Keratinocyte (primary cell): Measurements from ENCODE around the gene TTN. TPM values are rescaled to one million over a fixed set of nuclear protein-coding genes. Genes with fewer than 3 reads are reported as not detected.

Source experiments
- DNase-seq: peaks from one replicate; pipeline ENCODE4 v3.0.0-alpha.2; 2011; ENCODE audit warnings: low read depth, missing footprints, low spot score
- FAIRE-seq: peaks from 2 replicates; lab custom pipeline; 2011; peaks lifted over from hg19 to GRCh38; lab: Jason Lieb, UNC
- H2AFZ ChIP-seq: 2 replicates; pipeline ENCODE4 v1.6.0; 2012; ENCODE audit warnings: low read length, control low read depth, inconsistent platforms; ENCODE audit not compliant: control insufficient read depth
- H3K27ac ChIP-seq: 2 replicates; pipeline ENCODE4 v1.5.1; 2011; ENCODE audit warnings: low read length; ENCODE audit not compliant: control insufficient read depth, insufficient read depth
- H3K27me3 ChIP-seq: 3 replicates; pipeline ENCODE4 v1.6.0; 2011; ENCODE audit warnings: low read length; ENCODE audit not compliant: control insufficient read depth, insufficient read depth; ENCODE audit errors: extremely low read depth
- H3K36me3 ChIP-seq, 2 experiments: 2 replicates in 1 of 2; 3 replicates in 1 of 2; pipeline ENCODE4 v1.5.1; 2011; ENCODE audit warnings: low read length in 2 of 2, mild to moderate bottlenecking in 1 of 2; ENCODE audit not compliant: control insufficient read depth in 2 of 2, insufficient read depth in 2 of 2; ENCODE audit errors: extremely low read depth in 1 of 2
- H3K4me1 ChIP-seq: 3 replicates; pipeline ENCODE4 v1.5.1; 2011; ENCODE audit warnings: low read length; ENCODE audit not compliant: control insufficient read depth, insufficient read depth; ENCODE audit errors: extremely low read depth
- H3K4me2 ChIP-seq: 3 replicates; pipeline ENCODE4 v1.6.0; 2011; ENCODE audit warnings: low read depth, low read length; ENCODE audit not compliant: control insufficient read depth, insufficient read depth; ENCODE audit errors: extremely low read depth
- H3K4me3 ChIP-seq, 3 experiments: fragments of 200-600 bp in 1 of 3; sonication (generic) in 1 of 3; 2 replicates in 2 of 3; 3 replicates in 1 of 3; pipeline ENCODE4 v1.5.1; 2011 to 2016; ENCODE audit warnings: low read length in 3 of 3, mild to moderate bottlenecking in 3 of 3, control low read depth in 2 of 3, inconsistent platforms in 1 of 3, low read depth in 1 of 3, mixed read lengths in 1 of 3, mixed run types in 1 of 3, moderate library complexity in 1 of 3; ENCODE audit not compliant: control insufficient read depth in 2 of 3, insufficient read depth in 2 of 3; ENCODE audit errors: extremely low read depth in 1 of 3
- H3K79me2 ChIP-seq: 2 replicates; pipeline ENCODE4 v1.6.0; 2012; ENCODE audit warnings: low read length; ENCODE audit not compliant: control insufficient read depth, insufficient read depth
- H3K9ac ChIP-seq: 3 replicates; pipeline ENCODE4 v1.6.0; 2011; ENCODE audit warnings: low read length; ENCODE audit not compliant: control insufficient read depth, insufficient read depth; ENCODE audit errors: extremely low read depth
- H3K9me1 ChIP-seq: 3 replicates; pipeline ENCODE4 v1.6.0; 2011; ENCODE audit warnings: low read length; ENCODE audit not compliant: control insufficient read depth, insufficient read depth; ENCODE audit errors: extremely low read depth
- H3K9me3 ChIP-seq: 2 replicates; pipeline ENCODE4 v1.5.1; 2012; ENCODE audit warnings: low read depth, low read length; ENCODE audit not compliant: control insufficient read depth
- H4K20me1 ChIP-seq: 3 replicates; pipeline ENCODE4 v1.6.0; 2011; ENCODE audit warnings: low read length; ENCODE audit not compliant: control insufficient read depth, insufficient read depth; ENCODE audit errors: extremely low read depth
- EZH2 ChIP-seq: IDR thresholded peaks from one replicate; pipeline ENCODE4 v1.6.1; 2012; ENCODE audit warnings: inconsistent platforms, mild to moderate bottlenecking, low read length, moderate library complexity
- dilution Hi-C: fragments of 300-500 bp; cut with MboI; formaldehyde crosslinking; loops from one replicate; pipeline ENCODE4 v1.7.0; 2020; ENCODE audit warnings: low sequenced_read_pairs; ENCODE audit not compliant: extremely low pct_ligation_motif_present
- polyA plus RNA-seq, 5 experiments: library from polyadenylated mRNA; depleted of rRNA in 3 of 5; stranded (reverse) in 3 of 5; stranded (forward) in 1 of 5; unstranded in 1 of 5; fragments of >200 nt; gene quantifications; 1 replicate in 1 of 5; 2 replicates in 3 of 5; 3 replicates in 1 of 5; pipeline versions ENCODE4 v1.2.1 to v1.2.3, GENCODE V29; 2011 to 2012; ENCODE audit warnings: missing spikeins in 2 of 5, low read depth in 1 of 5, low replicate concordance in 1 of 5
- TF ChIP-seq, protein P1 (sequence below), 3 experiments: IDR thresholded peaks in 1 of 3; conservative IDR thresholded peaks in 1 of 3; optimal IDR thresholded peaks in 1 of 3; 2 replicates in 2 of 3; 3 replicates in 1 of 3; pipeline versions ENCODE3 to v1.5.1; 2011; ENCODE audit warnings: low read length in 3 of 3, mild to moderate bottlenecking in 3 of 3, moderate library complexity in 2 of 3, control low read depth in 1 of 3, inconsistent platforms in 1 of 3; ENCODE audit not compliant: insufficient read depth in 2 of 3; ENCODE audit errors: extremely low read depth in 1 of 3

TTN gene
- polyA plus RNA-seq, 1 donor (not counting 4 experiments of a cell fraction or from before 2014, with no cell fraction given), result 0.01 TPM

DNA sequence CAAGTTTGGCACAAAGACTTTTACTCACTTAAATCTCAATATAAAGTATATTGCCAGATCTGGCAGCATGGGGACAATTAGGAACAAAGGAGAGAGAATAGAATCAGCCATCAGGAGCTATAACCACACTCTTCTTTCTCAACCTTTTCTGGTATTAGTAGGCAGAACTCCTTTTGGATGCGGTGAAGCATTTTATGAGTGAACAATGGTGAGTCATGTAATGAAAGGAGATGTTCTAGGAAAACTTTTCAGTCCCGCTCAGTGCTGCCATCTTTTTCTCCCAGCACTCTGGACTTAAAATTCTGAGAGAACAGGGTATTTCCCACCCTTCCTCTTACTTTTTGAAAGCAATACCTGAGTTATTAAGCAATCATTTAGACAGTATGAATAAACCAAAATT, 294.7 kb downstream of the TTN start:
- TF ChIP-seq, protein P1, sequence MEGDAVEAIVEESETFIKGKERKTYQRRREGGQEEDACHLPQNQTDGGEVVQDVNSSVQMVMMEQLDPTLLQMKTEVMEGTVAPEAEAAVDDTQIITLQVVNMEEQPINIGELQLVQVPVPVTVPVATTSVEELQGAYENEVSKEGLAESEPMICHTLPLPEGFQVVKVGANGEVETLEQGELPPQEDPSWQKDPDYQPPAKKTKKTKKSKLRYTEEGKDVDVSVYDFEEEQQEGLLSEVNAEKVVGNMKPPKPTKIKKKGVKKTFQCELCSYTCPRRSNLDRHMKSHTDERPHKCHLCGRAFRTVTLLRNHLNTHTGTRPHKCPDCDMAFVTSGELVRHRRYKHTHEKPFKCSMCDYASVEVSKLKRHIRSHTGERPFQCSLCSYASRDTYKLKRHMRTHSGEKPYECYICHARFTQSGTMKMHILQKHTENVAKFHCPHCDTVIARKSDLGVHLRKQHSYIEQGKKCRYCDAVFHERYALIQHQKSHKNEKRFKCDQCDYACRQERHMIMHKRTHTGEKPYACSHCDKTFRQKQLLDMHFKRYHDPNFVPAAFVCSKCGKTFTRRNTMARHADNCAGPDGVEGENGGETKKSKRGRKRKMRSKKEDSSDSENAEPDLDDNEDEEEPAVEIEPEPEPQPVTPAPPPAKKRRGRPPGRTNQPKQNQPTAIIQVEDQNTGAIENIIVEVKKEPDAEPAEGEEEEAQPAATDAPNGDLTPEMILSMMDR (optimal IDR thresholded peaks at IDR 0.05 in 1 of 3, IDR thresholded peaks at IDR 0.05 in 1 of 3, conservative IDR thresholded peaks at IDR 0.05 in 1 of 3; ENCODE audit: extremely low read depth in 1 of 3, insufficient read depth in 2 of 3, low read length in 3 of 3), result no peak
- no peaks in the 10 kb centered on the region for H3K36me3 ChIP-seq
- no peaks in the 10 kb centered on the region for H4K20me1 ChIP-seq
- peaks cover 11% of the 10 kb centered on the region for H3K4me1 ChIP-seq
- H3K27ac ChIP-seq, result no peak overlapping the region
- no peak overlapping the region for H2AFZ ChIP-seq
- no peaks in the 10 kb centered on the region for H3K9me3 ChIP-seq
- FAIRE-seq (no peak), DNase-seq (no peak)
- dilution Hi-C loops, result no loop called here
- no peaks in the 10 kb centered on the region for H3K27me3 ChIP-seq
- no peak overlapping the region for H3K4me3 ChIP-seq
- H3K9me1 ChIP-seq, result no peaks in the 10 kb centered on the region
- no peaks in the 10 kb centered on the region for H3K79me2 ChIP-seq
- H3K4me2 ChIP-seq, result no peak overlapping the region
- no peak overlapping the region for H3K9ac ChIP-seq

DNA sequence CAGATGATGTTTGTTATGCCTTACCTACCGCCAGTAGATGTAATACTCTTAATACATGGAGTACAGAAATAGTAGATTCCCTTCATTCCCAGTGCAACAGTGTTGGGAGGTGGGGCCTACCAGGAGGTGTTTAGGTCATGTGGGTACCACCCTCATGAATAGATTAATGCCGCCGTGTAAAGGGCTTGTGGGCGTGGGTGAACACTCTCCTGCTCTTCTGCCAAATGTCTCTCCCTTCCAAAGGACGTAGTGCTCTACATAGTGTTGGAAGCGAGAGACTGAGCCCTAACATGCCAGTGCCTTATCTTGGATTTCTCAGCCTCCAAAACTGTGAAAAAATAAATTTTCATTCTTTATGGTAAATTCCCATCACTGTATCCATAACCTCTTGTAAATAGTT, 296.8 kb downstream of the TTN start:
- TF ChIP-seq, protein P1 (optimal IDR thresholded peaks at IDR 0.05 in 1 of 3, IDR thresholded peaks at IDR 0.05 in 1 of 3, conservative IDR thresholded peaks at IDR 0.05 in 1 of 3; ENCODE audit: extremely low read depth in 1 of 3, insufficient read depth in 2 of 3, low read length in 3 of 3), result no peak
- TF ChIP-seq EZH2, result no peak
- dilution Hi-C loops, result no loop called here
- Histone ChIP-seq H3K9me1 (no peaks in the 10 kb centered on the region), H3K9me3 (no peaks in the 10 kb centered on the region), H3K27me3 (no peaks in the 10 kb centered on the region), H3K79me2 (no peaks in the 10 kb centered on the region), H2AFZ (no peak overlapping the region), H3K9ac (no peak overlapping the region), H3K4me3 (no peak overlapping the region), H3K27ac (no peak overlapping the region), H4K20me1 (no peaks in the 10 kb centered on the region), H3K4me2 (no peak overlapping the region), H3K4me1 (peaks cover 11% of the 10 kb centered on the region), H3K36me3 (no peaks in the 10 kb centered on the region)
- DNase-seq, result no peak
- no peak for FAIRE-seq
